Suppressor macrophage treated with lipopolysaccharide for 4 hours (primary cell): ENCODE data around the gene MPIG6B.

Experiments
- DNase-seq: peaks from one replicate; pipeline ENCODE4 v3.0.0-alpha.2; 2020

Gene MPIG6B

GRCh38 chr6:31769684-31770371 lies 46.7 kb downstream of the MPIG6B start:
- DNase-seq: peak; percentile 86

- DNase-seq: no peak
These were observed 47.7 kb downstream of the MPIG6B start for GRCh38 chr6:31770860-31771259.

DNA sequence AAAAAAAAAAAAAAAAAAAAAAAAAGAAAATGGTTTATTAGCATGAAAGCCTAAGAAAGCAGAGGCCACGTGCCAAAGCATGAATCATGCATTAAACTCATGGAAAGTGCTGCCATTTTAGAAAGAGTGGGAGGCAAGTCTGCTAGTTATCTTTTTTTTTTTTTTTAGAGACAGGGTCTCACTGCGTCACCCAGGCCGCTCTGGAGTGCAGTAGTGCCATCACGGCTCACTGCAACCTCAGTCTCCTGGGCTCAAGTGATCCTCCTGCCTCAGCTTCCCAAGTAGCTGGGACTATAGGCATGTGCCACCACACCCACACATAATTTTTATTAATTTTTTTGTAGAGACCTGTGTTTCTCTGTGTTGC lies 48.8 kb downstream of the MPIG6B start:
- DNase-seq: no peak

GRCh38 chr6:31775184-31775583 lies 52.0 kb downstream of the MPIG6B start:
- no peak for DNase-seq

DNA sequence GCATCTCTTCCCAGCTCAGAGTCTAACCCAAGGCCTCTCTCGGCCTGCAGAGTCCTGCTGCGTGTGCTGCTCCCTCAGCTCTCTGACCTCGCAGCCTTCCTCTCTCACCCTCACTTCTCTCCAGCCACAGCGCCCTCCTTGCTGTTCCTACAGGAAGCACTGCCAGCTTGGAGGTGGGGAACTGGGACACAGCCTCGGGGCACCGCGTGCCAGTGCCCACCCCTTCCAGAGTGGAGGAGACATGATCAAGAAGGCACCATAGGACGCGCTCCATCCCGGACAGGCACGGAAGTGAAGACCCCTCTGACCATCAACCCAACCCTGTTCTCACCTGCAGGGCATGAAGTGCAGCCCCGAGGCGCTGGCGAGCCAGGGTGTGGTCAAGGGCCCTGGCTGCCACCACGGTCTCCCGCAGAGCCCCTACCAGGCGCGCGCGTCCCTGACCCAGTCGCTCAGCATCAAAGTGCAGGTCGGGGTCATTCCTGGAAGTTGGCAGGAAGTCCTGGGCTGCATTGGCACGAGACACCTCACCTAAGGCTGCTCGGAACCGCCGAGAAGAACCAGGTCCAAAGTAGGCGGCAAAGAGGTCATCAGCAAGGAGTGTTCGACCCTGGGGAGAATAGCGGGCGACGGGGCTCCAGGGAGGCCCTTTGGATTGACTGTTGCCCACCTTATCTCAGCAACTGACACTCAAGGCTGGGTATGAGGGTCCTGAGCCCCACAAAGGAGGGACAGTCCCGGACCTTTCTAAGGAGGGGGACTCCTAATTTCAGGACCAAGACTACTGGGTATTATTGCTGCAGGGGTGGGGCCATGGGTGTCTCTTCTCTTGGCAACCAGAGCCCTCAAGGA lies 52.7 kb downstream of the MPIG6B start:
- no peak for DNase-seq
